Naive thymus-derived CD4-positive, alpha-beta T cell (primary cell): Measurements from ENCODE around the gene AGBL1. TPM values are rescaled to one million over a fixed set of nuclear protein-coding genes. Genes with fewer than 3 reads are reported as not detected.

Experiments used
- ATAC-seq: fragments of 150-1000 bp; cut with Tn5 transposase; 2 replicates; pipeline ENCODE4 v1.10.0; 2021; ENCODE audit warnings: mild to moderate bottlenecking, moderate library complexity
- CTCF ChIA-PET: fragments of 350-600 bp; sonication (Branson Sonifier 250); formaldehyde crosslinking; loops from one replicate; lab custom pipeline; 2021; ENCODE audit warnings: antibody characterized with exemption; lab: Charles Lee
- POLR2A ChIA-PET: fragments of 350-600 bp; sonication (Branson Sonifier 250); formaldehyde crosslinking; loops from one replicate; lab custom pipeline; 2021; ENCODE audit warnings: antibody characterized with exemption, inconsistent platforms; lab: Charles Lee
- DNase-seq, 9 donors: peaks; one replicate each; pipeline versions ENCODE4 v3.0.0 to v3.0.0-alpha.2; 2020 to 2022; ENCODE audit warnings: mixed read lengths in 1 of 9
- H3K27ac ChIP-seq: one replicate; pipeline ENCODE4 v1.7.0; 2013; ENCODE audit warnings: mild to moderate bottlenecking, low read depth, low read length, moderate library complexity
- H3K27me3 ChIP-seq, 2 donors: one replicate each; pipeline ENCODE4 v1.7.0; 2013; ENCODE audit warnings: low read length in 2 of 2, mild to moderate bottlenecking in 2 of 2, moderate library complexity in 2 of 2; ENCODE audit not compliant: control insufficient read depth in 2 of 2, insufficient read depth in 2 of 2
- H3K36me3 ChIP-seq, 3 experiments: 1 replicate in 2 of 3; 2 replicates in 1 of 3; pipeline ENCODE4 v1.7.0; 2013; ENCODE audit warnings: low read length in 3 of 3, mild to moderate bottlenecking in 3 of 3, moderate library complexity in 1 of 3; ENCODE audit not compliant: insufficient read depth in 3 of 3, control insufficient read depth in 2 of 3
- H3K4me1 ChIP-seq, 2 donors: one replicate each; pipeline ENCODE4 v1.7.0; 2013; ENCODE audit warnings: low read length in 2 of 2, mild to moderate bottlenecking in 2 of 2, moderate library complexity in 1 of 2; ENCODE audit not compliant: control insufficient read depth in 2 of 2, insufficient read depth in 2 of 2
- H3K4me3 ChIP-seq: 2 replicates; pipeline ENCODE4 v1.7.0; 2013; ENCODE audit warnings: mild to moderate bottlenecking, low read length
- H3K9me3 ChIP-seq, 3 experiments: 1 replicate in 2 of 3; 2 replicates in 1 of 3; pipeline ENCODE4 v1.7.0; 2013; ENCODE audit warnings: low read length in 3 of 3; ENCODE audit not compliant: control insufficient read depth in 2 of 3
- H3K27ac Mint-ChIP-seq, 9 donors: one replicate each; pipeline ENCODE4 v1.8.0; 2020 to 2022; ENCODE audit warnings: mixed read lengths in 9 of 9, mild to moderate bottlenecking in 8 of 9, moderate library complexity in 5 of 9, inconsistent platforms in 2 of 9
- H3K27me3 Mint-ChIP-seq, 5 donors: one replicate each; pipeline ENCODE4 v1.8.0; 2021 to 2022; ENCODE audit warnings: mixed read lengths in 5 of 5, mild to moderate bottlenecking in 1 of 5
- H3K36me3 Mint-ChIP-seq, 5 donors: one replicate each; pipeline ENCODE4 v1.8.0; 2020 to 2022; ENCODE audit warnings: mixed read lengths in 5 of 5, mild to moderate bottlenecking in 3 of 5, inconsistent platforms in 1 of 5
- H3K4me1 Mint-ChIP-seq, 7 donors: one replicate each; pipeline ENCODE4 v1.8.0; 2020 to 2022; ENCODE audit warnings: mixed read lengths in 7 of 7, mild to moderate bottlenecking in 3 of 7, inconsistent platforms in 1 of 7
- H3K4me3 Mint-ChIP-seq, 10 donors: one replicate each; pipeline ENCODE4 v1.8.0; 2020 to 2022; ENCODE audit warnings: mild to moderate bottlenecking in 10 of 10, mixed read lengths in 10 of 10, moderate library complexity in 6 of 10, inconsistent platforms in 2 of 10
- H3K9me3 Mint-ChIP-seq, 11 donors: one replicate each; pipeline ENCODE4 v1.8.0; 2020 to 2022; ENCODE audit warnings: mixed read lengths in 11 of 11, mild to moderate bottlenecking in 4 of 11, inconsistent platforms in 1 of 11, moderate library complexity in 1 of 11
- intact Hi-C, 2 donors: fragments of 100-400 bp; cut with micrococcal nuclease; formaldehyde crosslinking; loops; one replicate each; pipeline ENCODE4 v1.15.1; 2023
- polyA plus RNA-seq, 2 donors: library from polyadenylated mRNA; unstranded; fragments of 300-500 nt; fragmentation: Illumina TruSeq; gene quantifications; one replicate each; pipeline ENCODE4 v1.2.3, GENCODE V29; 2021
- total RNA-seq, 6 experiments: library from RNA in 5 of 6; stranded (reverse) in 5 of 6; gene quantifications; 1 replicate in 5 of 6; 2 replicates in 1 of 6; pipeline ENCODE4 v1.2.3 and lab custom pipeline; 2021 to 2026

The AGBL1 gene
- total and polyA plus RNA-seq, 7 experiments from 2014 or later: not detected

GRCh38 chr15:86664581-86664980 is 584.9 kb downstream of the AGBL1 start:
- Histone ChIP-seq H3K4me1 (no peaks in the 10 kb centered on the region), H3K36me3 (no peaks in the 10 kb centered on the region), H3K4me3 (no peak overlapping the region), H3K27ac (no peak overlapping the region), H3K9me3 (no peaks in the 10 kb centered on the region), H3K27me3 (no peaks in the 10 kb centered on the region)
- ChIA-PET CTCF (no interaction called here), POLR2A (no interaction called here)
- Mint-ChIP-seq H3K4me3 (no peak overlapping the region), H3K27me3 (peaks cover 0 to 4% (median 0%) of the 10 kb centered on the region in 5 donors), H3K4me1 (peaks cover 5 to 26% (median 11%) of the 10 kb centered on the region in 7 donors), H3K9me3 (peaks cover 0 to 10% (median 0%) of the 10 kb centered on the region in 11 donors), H3K36me3 (no peaks in the 10 kb centered on the region), H3K27ac (no peak overlapping the region)
- intact Hi-C loops: no loop called here
- no peak for ATAC-seq
- DNase-seq: no peak

GRCh38 chr15:86676002-86676401 is 596.3 kb downstream of the AGBL1 start:
- no peak overlapping the region for H3K4me3 Mint-ChIP-seq
- ChIA-PET POLR2A (interaction anchor here (0.6 kb wide), 1 partner anchor 1656 kb away, joined by 3 read pairs; no protein-coding TSS in a partner anchor), CTCF (no interaction called here)
- ATAC-seq (no peak), DNase-seq (no peak)
- no peaks in the 10 kb centered on the region for H3K9me3 ChIP-seq
- H3K9me3 Mint-ChIP-seq: peaks cover 0 to 4% (median 0%) of the 10 kb centered on the region in 11 donors
- no peak overlapping the region for H3K27ac ChIP-seq
- peaks cover 0 to 8% (median 5%) of the 10 kb centered on the region in 7 donors for H3K4me1 Mint-ChIP-seq
- H3K36me3 ChIP-seq: no peaks in the 10 kb centered on the region
- no peaks in the 10 kb centered on the region for H3K27me3 ChIP-seq
- no peaks in the 10 kb centered on the region for H3K4me1 ChIP-seq
- intact Hi-C loops: no loop called here
- H3K27ac Mint-ChIP-seq: no peak overlapping the region
- H3K36me3 Mint-ChIP-seq: no peaks in the 10 kb centered on the region
- no peak overlapping the region for H3K4me3 ChIP-seq
- H3K27me3 Mint-ChIP-seq: peaks cover 0 to 2% (median 0%) of the 10 kb centered on the region in 5 donors

- H3K36me3 Mint-ChIP-seq: no peaks in the 10 kb centered on the region
- H3K4me1 Mint-ChIP-seq: peaks cover 0 to 8% (median 5%) of the 10 kb centered on the region in 7 donors
- H3K9me3 ChIP-seq: no peaks in the 10 kb centered on the region
- ATAC-seq (no peak), DNase-seq (no peak)
- no peaks in the 10 kb centered on the region for H3K36me3 ChIP-seq
- no peak overlapping the region for H3K4me3 ChIP-seq
- H3K4me1 ChIP-seq: no peaks in the 10 kb centered on the region
- CTCF ChIA-PET: no interaction called here
- H3K27me3 ChIP-seq: no peaks in the 10 kb centered on the region
- intact Hi-C loops: no loop called here
- H3K4me3 Mint-ChIP-seq: peak overlapping the region in 7 of 10 donors; percentile 8 to 52 (median 30)
- peaks cover 0 to 8% (median 0%) of the 10 kb centered on the region in 5 donors for H3K27me3 Mint-ChIP-seq
- H3K9me3 Mint-ChIP-seq: peaks cover 0 to 4% (median 0%) of the 10 kb centered on the region in 11 donors
- H3K27ac ChIP-seq: no peak overlapping the region
- POLR2A ChIA-PET: no interaction called here
- peak overlapping the region in 1 of 9 donors; percentile 1 for H3K27ac Mint-ChIP-seq
Observed at GRCh38 chr15:86677278-86677677, 597.6 kb downstream of the AGBL1 start.

GRCh38 chr15:86685263-86685662 is 605.6 kb downstream of the AGBL1 start:
- H3K9me3 Mint-ChIP-seq: peaks cover 0 to 7% (median 0%) of the 10 kb centered on the region in 11 donors
- DNase-seq (no peak), ATAC-seq (no peak)
- peaks cover 0 to 16% (median 0%) of the 10 kb centered on the region in 5 donors for H3K27me3 Mint-ChIP-seq
- intact Hi-C loops: no loop called here
- no peak overlapping the region for H3K27ac Mint-ChIP-seq
- no peak overlapping the region for H3K4me3 ChIP-seq
- peaks cover 0 to 4% (median 0%) of the 10 kb centered on the region in 5 donors for H3K36me3 Mint-ChIP-seq
- H3K27me3 ChIP-seq: no peaks in the 10 kb centered on the region
- no peaks in the 10 kb centered on the region for H3K9me3 ChIP-seq
- ChIA-PET CTCF (no interaction called here), POLR2A (no interaction called here)
- H3K4me3 Mint-ChIP-seq: no peak overlapping the region
- no peaks in the 10 kb centered on the region for H3K36me3 ChIP-seq
- no peak overlapping the region for H3K27ac ChIP-seq
- H3K4me1 ChIP-seq: no peaks in the 10 kb centered on the region
- H3K4me1 Mint-ChIP-seq: peaks cover 0 to 4% (median 0%) of the 10 kb centered on the region in 7 donors

GRCh38 chr15:86689006-86689405 is 609.3 kb downstream of the AGBL1 start:
- POLR2A ChIA-PET: no interaction called here

GRCh38 chr15:86690566-86690965 is 610.9 kb downstream of the AGBL1 start:
- Mint-ChIP-seq H3K4me3 (no peak overlapping the region), H3K27ac (no peak overlapping the region), H3K9me3 (peaks cover 0 to 7% (median 3%) of the 10 kb centered on the region in 11 donors), H3K27me3 (peaks cover 0 to 6% (median 0%) of the 10 kb centered on the region in 5 donors), H3K36me3 (no peaks in the 10 kb centered on the region), H3K4me1 (peaks cover 0 to 2% (median 0%) of the 10 kb centered on the region in 7 donors)
- Histone ChIP-seq H3K27me3 (no peaks in the 10 kb centered on the region), H3K27ac (no peak overlapping the region), H3K4me3 (no peak overlapping the region), H3K9me3 (no peaks in the 10 kb centered on the region), H3K4me1 (no peaks in the 10 kb centered on the region), H3K36me3 (no peaks in the 10 kb centered on the region)
- ChIA-PET POLR2A (no interaction called here), CTCF (no interaction called here)
- ATAC-seq: no peak
- DNase-seq: peak in 1 of 9 donors; percentile 0
- intact Hi-C loops: no loop called here

More at GRCh38 chr15:86689006-86689405, 609.3 kb downstream of the AGBL1 start:
- H3K4me1 ChIP-seq: no peaks in the 10 kb centered on the region
- no peak overlapping the region for H3K27ac Mint-ChIP-seq
- DNase-seq: no peak
- CTCF ChIA-PET: no interaction called here
- H3K36me3 Mint-ChIP-seq: peaks cover 0 to 4% (median 0%) of the 10 kb centered on the region in 5 donors
- H3K27me3 Mint-ChIP-seq: peaks cover 0 to 5% (median 0%) of the 10 kb centered on the region in 5 donors
- peaks cover 0 to 7% (median 2%) of the 10 kb centered on the region in 11 donors for H3K9me3 Mint-ChIP-seq
- no peaks in the 10 kb centered on the region for H3K27me3 ChIP-seq
- no peak overlapping the region for H3K27ac ChIP-seq
- no peaks in the 10 kb centered on the region for H3K9me3 ChIP-seq
- H3K4me1 Mint-ChIP-seq: peaks cover 0 to 4% (median 0%) of the 10 kb centered on the region in 7 donors
- H3K36me3 ChIP-seq: no peaks in the 10 kb centered on the region
- intact Hi-C loops: no loop called here
- H3K4me3 ChIP-seq: no peak overlapping the region
- no peak for ATAC-seq
- H3K4me3 Mint-ChIP-seq: no peak overlapping the region

GRCh38 chr15:86691091-86691663 is 611.5 kb downstream of the AGBL1 start:
- Histone ChIP-seq H3K4me3 (no peak overlapping the region), H3K9me3 (no peaks in the 10 kb centered on the region), H3K27me3 (no peaks in the 10 kb centered on the region), H3K4me1 (no peaks in the 10 kb centered on the region), H3K27ac (no peak overlapping the region), H3K36me3 (no peaks in the 10 kb centered on the region)
- Mint-ChIP-seq H3K27ac (no peak overlapping the region), H3K4me1 (peaks cover 0 to 2% (median 0%) of the 10 kb centered on the region in 7 donors), H3K4me3 (no peak overlapping the region), H3K27me3 (peaks cover 0 to 8% (median 0%) of the 10 kb centered on the region in 5 donors), H3K9me3 (peaks cover 0 to 8% (median 3%) of the 10 kb centered on the region in 11 donors), H3K36me3 (peaks cover 0 to 1% (median 0%) of the 10 kb centered on the region in 5 donors)
- intact Hi-C loops: no loop called here
- CTCF ChIA-PET: no interaction called here
- POLR2A ChIA-PET: no interaction called here
- DNase-seq (no peak), ATAC-seq (no peak)
